Motor neuron (in vitro differentiated cells): ENCODE data around the gene EPB41L1. TPM values are rescaled to one million over a fixed set of nuclear protein-coding genes. Genes with fewer than 3 reads are reported as not detected.
A peak's percentile ranks its signal among the peaks of the same experiment; 100 is the strongest.

Source experiments
- ATAC-seq, 8 experiments: fragments of 200-7000 bp; cut with Tn5 transposase; replicated peaks in 6 of 8; 2 replicates each; pipeline ENCODE4 v1.8.0; 2021; ENCODE audit warnings: mild to moderate bottlenecking in 8 of 8, moderate library complexity in 8 of 8
- H3K27ac ChIP-seq, 2 donors: fragments of 250-450 bp; sonication (Bioruptor Pico); 2 replicates each; pipeline ENCODE4 v1.9.0; 2021; ENCODE audit warnings: antibody characterized with exemption in 2 of 2, mild to moderate bottlenecking in 2 of 2, moderate library complexity in 1 of 2
- H3K4me1 ChIP-seq, 2 donors: fragments of 250-450 bp; sonication (Bioruptor Pico); replicated peaks in 1 of 2; 2 replicates each; pipeline ENCODE4 v1.6.1; 2021; ENCODE audit warnings: antibody characterized with exemption in 2 of 2, mild to moderate bottlenecking in 2 of 2, moderate library complexity in 1 of 2
- H3K4me3 ChIP-seq, 5 donors: fragments of 250-450 bp; sonication (Bioruptor Pico); 2 replicates each; pipeline ENCODE4 v1.9.0; 2021; ENCODE audit warnings: antibody characterized with exemption in 5 of 5, mild to moderate bottlenecking in 5 of 5, moderate library complexity in 4 of 5
- WGBS, 10 experiments: fragments of 450-650 bp; shearing (Covaris generic); methylation state at CpG; one replicate each; pipeline ENCODE4 v1.0.0; 2022; 5-methylcytosine and 5-hydroxymethylcytosine counted together
- in situ Hi-C, 9 experiments: fragments of 400-800 bp; cut with MboI; loops; one replicate each; pipeline ENCODE4 v1.15.0; 2021; ENCODE audit warnings: low sequenced_read_pairs in 9 of 9, low pct_unique_long_range_greater_than_20kb in 2 of 9; ENCODE audit not compliant: unreplicated experiment in 9 of 9
- total RNA-seq, 8 experiments: library from RNA; unstranded; fragments of 300-600 nt; gene quantifications; 2 replicates each; pipeline versions ENCODE4 v1.2.3 to v1.2.4, GENCODE V29; 2022

Gene EPB41L1
- total RNA-seq, 8 experiments from 2014 or later: 7.4 to 101 (median 25.0) TPM

- WGBS, 10 experiments: 82 to 95% methylated on average over 2 to 4 of the region's 9 CpGs; no CpG with 5 or more reads in 8 of the 10 experiments
- Histone ChIP-seq H3K4me3 (no peak overlapping the region), H3K4me1 (no peaks in the 10 kb centered on the region), H3K27ac (no peak overlapping the region)
- no peak for ATAC-seq
- in situ Hi-C loops: loop anchor here in 7 of 9 experiments (25.0 kb wide), 1 partner anchor 231 kb away; no protein-coding TSS in a partner anchor
Observed at GRCh38 chr20:36206641-36207040, 52.1 kb downstream of the EPB41L1 start.

DNA sequence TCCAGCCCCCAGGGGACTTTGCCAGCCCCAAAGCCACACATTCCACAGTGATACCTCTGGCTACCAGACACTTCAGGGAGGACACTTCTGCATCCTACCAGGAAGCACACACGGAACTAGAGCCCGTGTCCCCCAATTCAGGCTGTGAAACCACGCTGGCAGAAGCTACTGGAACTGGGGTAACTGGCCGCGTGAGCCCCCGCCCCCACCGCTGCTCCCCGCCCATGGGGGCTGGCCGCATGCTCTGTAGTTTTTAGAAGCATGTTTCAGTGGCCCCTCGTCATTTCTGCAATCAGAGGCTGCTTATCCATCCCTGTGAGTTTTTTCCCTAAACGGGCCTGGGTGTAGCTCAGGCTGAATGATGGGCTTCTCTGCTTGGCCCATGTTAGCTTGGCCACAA, 53.1 kb downstream of the EPB41L1 start:
- H3K4me3 ChIP-seq: no peak overlapping the region
- 83% methylated on average over 4 of the region's 11 CpGs; no CpG with 5 or more reads in 9 of the 10 experiments for WGBS, 10 experiments
- ATAC-seq: no peak
- H3K27ac ChIP-seq: no peak overlapping the region
- H3K4me1 ChIP-seq: no peaks in the 10 kb centered on the region
- in situ Hi-C loops: loop anchor here in 7 of 9 experiments (25.0 kb wide), 1 partner anchor 230 kb away; no protein-coding TSS in a partner anchor

DNA sequence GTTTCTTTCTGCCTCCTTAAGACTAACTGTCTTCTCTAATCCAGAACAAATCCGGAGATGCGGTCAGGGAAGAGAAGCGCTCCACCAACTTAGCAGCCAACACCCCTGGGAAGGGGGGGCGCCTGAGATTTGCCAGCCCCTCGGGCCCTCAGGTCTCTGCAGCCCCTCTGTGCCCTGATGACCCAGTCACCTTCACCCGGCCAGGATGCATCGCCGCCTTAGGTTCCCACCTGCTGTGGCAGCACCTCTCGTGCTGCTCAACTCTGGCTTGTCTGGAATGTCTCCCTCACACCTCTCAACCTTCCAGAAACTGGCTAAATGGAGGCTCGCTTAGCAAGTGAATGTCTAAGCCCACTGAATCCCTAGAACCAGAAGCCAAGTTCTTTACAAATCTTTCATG, 53.7 kb downstream of the EPB41L1 start:
- Histone ChIP-seq H3K4me1 (no peaks in the 10 kb centered on the region), H3K4me3 (no peak overlapping the region), H3K27ac (no peak overlapping the region)
- whole genome bisulfite sequencing, 10 experiments: 60 to 100% (median 89%) methylated on average over 1 to 7 of the region's 10 CpGs; no CpG with 5 or more reads in 3 of the 10 experiments
- in situ Hi-C loops: loop anchor here in 7 of 9 experiments (25.0 kb wide), 1 partner anchor 229 kb away; no protein-coding TSS in a partner anchor
- no peak for ATAC-seq

- H3K4me3 ChIP-seq: no peak overlapping the region
- H3K27ac ChIP-seq: no peak overlapping the region
- WGBS, 10 experiments: 29 to 100% (median 70%) methylated on average over 1 to 4 of the region's 5 CpGs; no CpG with 5 or more reads in 3 of the 10 experiments
- in situ Hi-C loops: loop anchor here in 7 of 9 experiments (25.0 kb wide), 1 partner anchor 227 kb away; no protein-coding TSS in a partner anchor
- peak in 2 of 8 experiments; percentile 29 to 43 for ATAC-seq
- H3K4me1 ChIP-seq: no peaks in the 10 kb centered on the region
Observed at GRCh38 chr20:36210436-36211021, 56.0 kb downstream of the EPB41L1 start.

DNA sequence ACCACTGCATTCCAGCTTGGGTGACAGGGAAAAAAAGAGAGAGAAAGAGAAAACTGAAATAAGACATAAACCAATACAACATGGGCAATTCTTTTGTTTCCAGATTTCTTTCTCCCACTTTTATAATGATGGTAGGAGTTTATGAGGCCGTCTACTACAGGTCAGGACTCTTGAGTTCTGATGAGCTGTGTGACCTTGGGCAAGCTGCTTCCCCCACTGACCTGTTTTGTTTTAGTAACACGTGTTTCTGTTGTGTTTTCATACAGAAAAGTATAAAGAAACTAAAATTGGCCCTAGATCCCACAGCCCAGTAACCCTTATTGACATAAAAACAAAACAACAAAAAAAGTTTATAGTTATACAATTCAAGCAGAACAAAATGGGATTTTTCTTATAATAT, 58.8 kb downstream of the EPB41L1 start:
- 14 to 83% (median 51%) methylated on average over 1 to 2 of the region's 2 CpGs; no CpG with 5 or more reads in 2 of the 10 experiments for WGBS, 10 experiments

GRCh38 chr20:36214684-36215256, 60.2 kb downstream of the EPB41L1 start:
- Histone ChIP-seq H3K4me3 (no peak overlapping the region), H3K27ac (no peak overlapping the region), H3K4me1 (peaks cover 0 to 4% of the 10 kb centered on the region in 2 donors)
- ATAC-seq: peak in 6 of 8 experiments; percentile 27 to 80 (median 46)
- WGBS, 10 experiments: 0 to 100% (median 38%) methylated on average over 1 to 3 of the region's 5 CpGs; no CpG with 5 or more reads in 4 of the 10 experiments
- in situ Hi-C loops: loop anchor here in 7 of 9 experiments (25.0 kb wide), 1 partner anchor 223 kb away; no protein-coding TSS in a partner anchor

More for the DNA sequence above, 58.8 kb downstream of the EPB41L1 start:
- H3K4me3 ChIP-seq: no peak overlapping the region
- in situ Hi-C loops: loop anchor here in 7 of 9 experiments (25.0 kb wide), 1 partner anchor 224 kb away; no protein-coding TSS in a partner anchor
- no peak for ATAC-seq
- H3K4me1 ChIP-seq: no peaks in the 10 kb centered on the region
- H3K27ac ChIP-seq: no peak overlapping the region

GRCh38 chr20:36215778-36216177, 61.2 kb downstream of the EPB41L1 start:
- in situ Hi-C loops: loop anchor here in 7 of 9 experiments (25.0 kb wide), 1 partner anchor 222 kb away; no protein-coding TSS in a partner anchor
- peaks cover 0 to 4% of the 10 kb centered on the region in 2 donors for H3K4me1 ChIP-seq
- no peak overlapping the region for H3K4me3 ChIP-seq
- WGBS, 10 experiments: 50 to 100% (median 94%) methylated on average over 1 to 4 of the region's 4 CpGs; no CpG with 5 or more reads in 4 of the 10 experiments
- no peak for ATAC-seq
- no peak overlapping the region for H3K27ac ChIP-seq

DNA sequence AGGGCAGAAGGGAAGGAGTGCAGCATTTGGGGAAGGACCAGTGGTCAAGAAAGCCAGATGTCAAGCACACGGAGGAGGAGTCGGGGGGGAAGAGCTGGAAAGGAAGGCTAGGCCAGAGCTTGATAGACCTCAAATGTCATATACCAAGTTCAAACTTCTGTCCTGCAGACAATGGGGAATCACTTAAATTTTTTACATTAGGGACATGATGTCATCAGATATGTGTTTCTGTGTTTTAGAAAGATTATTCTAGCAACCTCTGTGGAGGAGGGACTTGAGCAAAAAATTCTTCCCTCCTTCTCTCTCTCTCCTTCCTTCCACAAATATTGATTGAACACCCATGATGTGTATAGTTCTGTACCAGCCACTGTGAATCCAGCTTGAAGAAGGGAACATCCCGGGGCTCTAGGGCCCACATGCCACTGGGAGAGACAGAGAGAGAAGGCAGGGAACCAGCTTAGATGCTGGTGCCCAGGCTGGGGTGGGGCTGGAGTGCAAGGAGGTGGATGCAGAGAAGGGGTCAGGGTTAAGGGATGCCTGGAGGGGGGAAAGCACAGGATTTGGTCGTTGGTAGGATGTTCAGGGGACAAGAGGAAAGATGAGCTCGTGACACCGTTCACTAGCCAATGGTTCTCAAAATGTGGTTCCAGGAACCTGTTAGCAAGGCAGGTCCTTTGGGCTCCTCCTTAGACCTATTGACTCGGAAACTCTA, 61.9 kb downstream of the EPB41L1 start:
- in situ Hi-C loops: loop anchor here in 7 of 9 experiments (25.0 kb wide), 1 partner anchor 221 kb away; no protein-coding TSS in a partner anchor
- Histone ChIP-seq H3K27ac (no peak overlapping the region), H3K4me1 (peaks cover 0 to 4% of the 10 kb centered on the region in 2 donors), H3K4me3 (no peak overlapping the region)
- 50 to 93% (median 63%) methylated on average over 1 to 5 of the region's 7 CpGs; no CpG with 5 or more reads in 2 of the 10 experiments for WGBS, 10 experiments
- peak in 1 of 8 experiments; percentile 45 for ATAC-seq

DNA sequence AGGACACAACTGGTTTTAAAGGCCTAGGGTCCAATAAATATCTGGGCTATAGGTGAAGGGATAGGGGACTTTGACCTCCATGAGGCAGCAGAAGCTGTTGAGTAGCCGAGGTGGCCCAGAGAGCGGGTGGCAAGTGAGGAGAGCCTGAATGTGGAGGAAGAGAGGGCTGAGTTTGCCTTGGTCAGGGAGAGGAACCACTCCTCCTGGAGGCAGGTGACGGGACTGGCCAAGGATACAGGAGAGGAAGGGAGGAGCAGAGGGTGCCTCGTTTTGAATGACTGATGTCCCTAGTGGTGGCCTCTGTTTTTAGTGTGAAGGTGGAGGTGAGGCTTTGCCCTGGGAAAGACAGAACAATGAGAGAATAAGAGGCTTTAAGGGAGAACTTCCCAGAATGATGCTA, 62.7 kb downstream of the EPB41L1 start:
- H3K27ac ChIP-seq: no peak overlapping the region
- no peak overlapping the region for H3K4me3 ChIP-seq
- ATAC-seq: peak in 2 of 8 experiments; percentile 19 to 51
- in situ Hi-C loops: loop anchor here in 7 of 9 experiments (25.0 kb wide), 1 partner anchor 220 kb away; no protein-coding TSS in a partner anchor
- H3K4me1 ChIP-seq: peaks cover 0 to 4% of the 10 kb centered on the region in 2 donors
- 56 to 100% (median 100%) methylated on average over 1 to 4 of the region's 4 CpGs; no CpG with 5 or more reads in 5 of the 10 experiments for WGBS, 10 experiments

- no peak overlapping the region for H3K4me3 ChIP-seq
- peaks cover 0 to 4% of the 10 kb centered on the region in 2 donors for H3K4me1 ChIP-seq
- ATAC-seq: peak in 2 of 8 experiments; percentile 48
- no peak overlapping the region for H3K27ac ChIP-seq
- in situ Hi-C loops: loop anchor here in 7 of 9 experiments (25.0 kb wide), 1 partner anchor 219 kb away; no protein-coding TSS in a partner anchor
- WGBS, 10 experiments: 33 to 90% (median 72%) methylated on average over 1 to 9 of the region's 16 CpGs; no CpG with 5 or more reads in 5 of the 10 experiments
Observed at GRCh38 chr20:36218380-36219064, 64.0 kb downstream of the EPB41L1 start.

DNA sequence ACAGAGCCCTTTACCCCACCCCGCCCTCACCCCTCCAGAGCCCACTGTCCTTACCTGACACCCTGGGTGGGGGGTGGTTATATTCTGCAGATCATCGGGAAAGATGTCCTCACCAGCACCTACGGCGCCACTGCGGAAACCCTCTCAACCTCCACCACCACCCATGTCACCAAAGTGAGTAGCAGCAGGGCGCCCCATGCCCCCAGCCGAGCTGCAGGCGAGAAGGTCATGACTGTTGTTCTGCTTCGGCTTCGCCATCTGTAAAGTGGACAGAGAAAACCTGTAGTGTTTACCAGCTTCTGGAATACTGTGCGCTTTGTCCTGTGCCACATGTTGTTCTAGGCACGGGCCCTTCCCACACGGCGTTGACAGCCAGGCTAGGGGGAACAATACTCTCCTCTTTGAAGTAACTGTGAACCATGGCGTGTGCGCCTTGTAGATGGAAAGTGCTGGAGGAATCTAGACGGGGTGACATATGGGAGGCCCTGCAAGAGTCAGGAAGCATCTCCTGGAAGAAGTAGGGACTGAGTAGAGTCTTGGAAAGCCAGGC, 65.2 kb downstream of the EPB41L1 start:
- Histone ChIP-seq H3K4me3 (no peak overlapping the region), H3K4me1 (peaks cover 0 to 4% of the 10 kb centered on the region in 2 donors), H3K27ac (no peak overlapping the region)
- ATAC-seq: no peak
- 60 to 100% (median 87%) methylated on average over 1 to 6 of the region's 17 CpGs; no CpG with 5 or more reads in 2 of the 10 experiments for WGBS, 10 experiments
- in situ Hi-C loops: loop anchor here in 8 of 9 experiments (10.0 to 25.0 kb wide), 2 partner anchors 218 to 225 kb away; no protein-coding TSS in a partner anchor

- no peak overlapping the region for H3K27ac ChIP-seq
- ATAC-seq: no peak
- in situ Hi-C loops: loop anchor here in 1 of 9 experiments (10.0 kb wide), 1 partner anchor 219 kb away; no protein-coding TSS in a partner anchor
- no peak overlapping the region for H3K4me3 ChIP-seq
- no peaks in the 10 kb centered on the region for H3K4me1 ChIP-seq
- WGBS, 10 experiments: 40 to 100% (median 85%) methylated on average over 1 to 7 of the region's 7 CpGs
Observed at GRCh38 chr20:36225666-36226065, 71.1 kb downstream of the EPB41L1 start.
